ENCODE results near the gene KLK2. TPM values are rescaled to one million over a fixed set of nuclear protein-coding genes. Genes with fewer than 3 reads are reported as not detected.
A peak's percentile ranks its signal among the peaks of the same experiment; 100 is the strongest.
"Not testable (repeated sequence)": the region's sequence is repeated elsewhere in the genome, so short reads cannot be mapped to it uniquely, and the experiment has no call there.

The KLK2 gene
- total RNA-seq, 1 experiment from 2014 or later = not detected

DNA sequence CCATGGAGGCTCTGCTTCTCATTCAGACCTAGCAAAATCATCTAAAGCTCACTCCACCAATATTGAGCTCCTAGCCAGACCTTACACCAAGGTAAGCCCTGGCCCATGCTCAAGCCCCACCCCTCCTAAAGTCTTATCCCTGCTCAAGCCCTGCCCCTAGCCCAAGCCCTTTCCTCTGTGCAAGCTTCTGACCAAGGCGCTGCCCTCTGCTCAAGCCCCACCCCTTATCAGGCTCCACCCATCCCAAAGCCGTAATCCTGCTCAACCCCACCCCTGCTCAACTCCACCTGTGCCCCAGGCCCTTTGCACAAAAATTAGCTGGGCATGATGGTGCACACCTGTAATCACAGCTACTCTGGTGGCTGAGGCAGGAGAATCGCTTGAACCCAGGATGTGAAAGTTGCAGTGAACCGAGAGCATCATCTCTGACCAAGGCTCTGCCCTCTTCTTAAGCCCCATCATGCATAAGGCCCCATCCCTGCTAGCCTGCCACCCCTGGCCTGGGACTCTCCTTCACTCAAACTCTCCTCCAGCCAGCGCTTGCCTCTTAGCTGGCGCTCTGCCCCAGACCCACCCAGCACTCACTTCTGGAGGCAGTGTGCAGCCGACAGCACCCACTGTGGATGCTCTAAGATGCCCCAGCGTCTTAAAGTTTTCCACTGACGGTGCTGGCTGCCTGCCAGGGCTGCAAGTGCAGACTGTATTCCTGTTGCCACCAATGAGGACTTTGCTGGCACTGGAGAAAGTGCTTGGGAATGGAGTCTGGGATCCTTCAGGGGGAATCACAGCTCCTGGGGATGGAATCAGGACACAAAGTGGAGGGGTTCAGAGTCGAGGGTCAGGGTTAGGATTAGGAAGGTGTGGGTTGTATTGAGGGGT lies 21.5 kb downstream of the KLK2 start:
- ATAC-seq = peak; percentile 64; the same call in 1 of the 2 replicates
- CTCF ChIA-PET = interaction anchor here (0.6 kb wide), 1 partner anchor 37 kb away, joined by 4 read pairs; no protein-coding TSS in a partner anchor
- no peak overlapping the region for H3K4me2 ChIP-seq (ENCODE audit: low read length)
- TF ChIP-seq SP1 (IDR thresholded peaks at IDR 0.05; ENCODE audit: low read depth) = no peak
- no peak for TF ChIP-seq POLR2AphosphoS5 (IDR thresholded peaks at IDR 0.05; ENCODE audit: low read depth, low read length)
- TF ChIP-seq YY1 (IDR thresholded peaks at IDR 0.05; ENCODE audit: extremely low read depth, insufficient replicate concordance, low read depth, low read length) = no peak
- TF ChIP-seq, protein P1, sequence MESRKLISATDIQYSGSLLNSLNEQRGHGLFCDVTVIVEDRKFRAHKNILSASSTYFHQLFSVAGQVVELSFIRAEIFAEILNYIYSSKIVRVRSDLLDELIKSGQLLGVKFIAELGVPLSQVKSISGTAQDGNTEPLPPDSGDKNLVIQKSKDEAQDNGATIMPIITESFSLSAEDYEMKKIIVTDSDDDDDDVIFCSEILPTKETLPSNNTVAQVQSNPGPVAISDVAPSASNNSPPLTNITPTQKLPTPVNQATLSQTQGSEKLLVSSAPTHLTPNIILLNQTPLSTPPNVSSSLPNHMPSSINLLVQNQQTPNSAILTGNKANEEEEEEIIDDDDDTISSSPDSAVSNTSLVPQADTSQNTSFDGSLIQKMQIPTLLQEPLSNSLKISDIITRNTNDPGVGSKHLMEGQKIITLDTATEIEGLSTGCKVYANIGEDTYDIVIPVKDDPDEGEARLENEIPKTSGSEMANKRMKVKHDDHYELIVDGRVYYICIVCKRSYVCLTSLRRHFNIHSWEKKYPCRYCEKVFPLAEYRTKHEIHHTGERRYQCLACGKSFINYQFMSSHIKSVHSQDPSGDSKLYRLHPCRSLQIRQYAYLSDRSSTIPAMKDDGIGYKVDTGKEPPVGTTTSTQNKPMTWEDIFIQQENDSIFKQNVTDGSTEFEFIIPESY (IDR thresholded peaks at IDR 0.05; ENCODE audit: extremely low read depth, insufficient replicate concordance, low read length) = no peak
- TF ChIP-seq, protein P2, sequence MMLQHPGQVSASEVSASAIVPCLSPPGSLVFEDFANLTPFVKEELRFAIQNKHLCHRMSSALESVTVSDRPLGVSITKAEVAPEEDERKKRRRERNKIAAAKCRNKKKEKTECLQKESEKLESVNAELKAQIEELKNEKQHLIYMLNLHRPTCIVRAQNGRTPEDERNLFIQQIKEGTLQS (IDR thresholded peaks at IDR 0.05) = no peak
- no peak for TF ChIP-seq EGR1 (IDR thresholded peaks at IDR 0.05; ENCODE audit: low read depth)
- TF ChIP-seq, protein P3, sequence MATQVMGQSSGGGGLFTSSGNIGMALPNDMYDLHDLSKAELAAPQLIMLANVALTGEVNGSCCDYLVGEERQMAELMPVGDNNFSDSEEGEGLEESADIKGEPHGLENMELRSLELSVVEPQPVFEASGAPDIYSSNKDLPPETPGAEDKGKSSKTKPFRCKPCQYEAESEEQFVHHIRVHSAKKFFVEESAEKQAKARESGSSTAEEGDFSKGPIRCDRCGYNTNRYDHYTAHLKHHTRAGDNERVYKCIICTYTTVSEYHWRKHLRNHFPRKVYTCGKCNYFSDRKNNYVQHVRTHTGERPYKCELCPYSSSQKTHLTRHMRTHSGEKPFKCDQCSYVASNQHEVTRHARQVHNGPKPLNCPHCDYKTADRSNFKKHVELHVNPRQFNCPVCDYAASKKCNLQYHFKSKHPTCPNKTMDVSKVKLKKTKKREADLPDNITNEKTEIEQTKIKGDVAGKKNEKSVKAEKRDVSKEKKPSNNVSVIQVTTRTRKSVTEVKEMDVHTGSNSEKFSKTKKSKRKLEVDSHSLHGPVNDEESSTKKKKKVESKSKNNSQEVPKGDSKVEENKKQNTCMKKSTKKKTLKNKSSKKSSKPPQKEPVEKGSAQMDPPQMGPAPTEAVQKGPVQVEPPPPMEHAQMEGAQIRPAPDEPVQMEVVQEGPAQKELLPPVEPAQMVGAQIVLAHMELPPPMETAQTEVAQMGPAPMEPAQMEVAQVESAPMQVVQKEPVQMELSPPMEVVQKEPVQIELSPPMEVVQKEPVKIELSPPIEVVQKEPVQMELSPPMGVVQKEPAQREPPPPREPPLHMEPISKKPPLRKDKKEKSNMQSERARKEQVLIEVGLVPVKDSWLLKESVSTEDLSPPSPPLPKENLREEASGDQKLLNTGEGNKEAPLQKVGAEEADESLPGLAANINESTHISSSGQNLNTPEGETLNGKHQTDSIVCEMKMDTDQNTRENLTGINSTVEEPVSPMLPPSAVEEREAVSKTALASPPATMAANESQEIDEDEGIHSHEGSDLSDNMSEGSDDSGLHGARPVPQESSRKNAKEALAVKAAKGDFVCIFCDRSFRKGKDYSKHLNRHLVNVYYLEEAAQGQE (IDR thresholded peaks at IDR 0.05; ENCODE audit: low read depth) = no peak
- TF ChIP-seq ELF1 (IDR thresholded peaks at IDR 0.05; ENCODE audit: borderline replicate concordance, low read depth) = no peak
- TF ChIP-seq CEBPB (IDR thresholded peaks at IDR 0.05; ENCODE audit: low read depth) = no peak
- DNase-seq (ENCODE audit: low read depth, low spot score) = no peak
- no peaks in the 10 kb centered on the region for H3K9me3 ChIP-seq (ENCODE audit: control insufficient read depth in 1 of 2, insufficient read depth in 1 of 2, low read depth in 1 of 2, low read length in 2 of 2)
- BruUV-seq (replicated peaks) = no TSS peak
- intact Hi-C loops (cut with micrococcal nuclease) = no loop called here
- H3K79me2 ChIP-seq (ENCODE audit: insufficient read depth, low read length) = no peaks in the 10 kb centered on the region
- H4K20me1 ChIP-seq (ENCODE audit: insufficient read depth) = no peaks in the 10 kb centered on the region
- no peaks in the 10 kb centered on the region for H3K9me2 ChIP-seq (ENCODE audit: insufficient read depth)
- H3K4me3 ChIP-seq (replicated peaks in 1 of 2; ENCODE audit: low read depth in 1 of 2, low read length in 2 of 2) = no peak overlapping the region
- RAD21 ChIA-PET (ENCODE audit: low non-redundant PET in 1 of 2, low total read pairs in 2 of 2, uncharacterized antibody in 2 of 2, unreplicated experiment in 2 of 2) = no interaction called here
- H3K27ac ChIP-seq (ENCODE audit: low read depth, low read length) = no peak overlapping the region
- H3K36me3 ChIP-seq (ENCODE audit: control insufficient read depth in 1 of 2, insufficient read depth in 2 of 2, low read length in 2 of 2) = no peaks in the 10 kb centered on the region
- H3K27me3 ChIP-seq (ENCODE audit: insufficient read depth, low read length) = no peaks in the 10 kb centered on the region; the same call in 1 of the 2 replicates
- POLR2A ChIA-PET = no interaction called here
- no peak overlapping the region for H2AFZ ChIP-seq (ENCODE audit: low read depth, low read length, poor library complexity, severe bottlenecking)
- H3K9ac ChIP-seq (ENCODE audit: low read length) = no peak overlapping the region
- H3K4me1 ChIP-seq (ENCODE audit: control insufficient read depth in 1 of 2, insufficient read depth in 2 of 2, low read length in 2 of 2) = peaks cover 4 to 15% of the 10 kb centered on the region in 2 experiments; a peak in 3 of 4 replicates

DNA sequence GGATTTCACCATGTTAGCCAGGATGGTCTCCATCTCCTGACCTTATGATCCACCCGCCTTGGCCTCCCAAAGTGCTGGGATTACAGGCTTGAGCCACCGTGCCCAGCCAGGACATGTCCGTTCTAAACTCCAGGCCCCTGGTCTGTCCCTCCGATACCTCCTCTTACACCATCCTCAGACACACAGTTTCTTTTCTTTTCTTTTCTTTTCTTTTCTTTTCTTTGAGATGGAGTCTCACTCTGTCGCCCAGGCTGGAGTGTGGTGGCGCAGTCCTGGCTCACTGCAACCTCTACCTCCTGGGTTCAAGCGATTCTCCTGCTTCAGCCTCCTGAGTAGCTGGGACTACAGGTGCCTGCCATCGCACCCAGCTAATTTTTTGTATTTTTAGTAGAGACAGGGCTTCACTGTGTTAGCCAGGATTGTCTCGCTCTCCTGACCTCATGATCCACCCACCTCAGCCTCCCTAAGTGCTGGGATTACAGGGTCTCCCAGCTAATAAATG lies 22.9 kb downstream of the KLK2 start:
- H3K9me3 ChIP-seq (ENCODE audit: control insufficient read depth in 1 of 2, insufficient read depth in 1 of 2, low read depth in 1 of 2, low read length in 2 of 2); H4K20me1 ChIP-seq (ENCODE audit: insufficient read depth); H3K36me3 ChIP-seq (ENCODE audit: control insufficient read depth in 1 of 2, insufficient read depth in 2 of 2, low read length in 2 of 2); H3K9me2 ChIP-seq (ENCODE audit: insufficient read depth); RAD21 ChIA-PET (ENCODE audit: low non-redundant PET in 1 of 2, low total read pairs in 2 of 2, uncharacterized antibody in 2 of 2, unreplicated experiment in 2 of 2); H3K27me3 ChIP-seq (ENCODE audit: insufficient read depth, low read length); H2AFZ ChIP-seq (ENCODE audit: low read depth, low read length, poor library complexity, severe bottlenecking); H3K27ac ChIP-seq (ENCODE audit: low read depth, low read length); H3K9ac ChIP-seq (ENCODE audit: low read length); DNase-seq (ENCODE audit: low read depth, low spot score); H3K79me2 ChIP-seq (ENCODE audit: insufficient read depth, low read length); intact Hi-C loops (cut with micrococcal nuclease); ATAC-seq; H3K4me2 ChIP-seq (ENCODE audit: low read length); H3K4me3 ChIP-seq (replicated peaks in 1 of 2; ENCODE audit: low read depth in 1 of 2, low read length in 2 of 2): not testable (repeated sequence)
- peaks cover 4 to 15% of the 10 kb centered on the region in 2 experiments; a peak in 3 of 4 replicates for H3K4me1 ChIP-seq (ENCODE audit: control insufficient read depth in 1 of 2, insufficient read depth in 2 of 2, low read length in 2 of 2)
- POLR2A ChIA-PET = interaction anchor here (1.1 kb wide), 2 partner anchors 53 to 92 kb away, joined by 3 to 4 read pairs; no protein-coding TSS in a partner anchor
- CTCF ChIA-PET = interaction anchor here (0.7 to 1.2 kb wide), 2 partner anchors 13 to 121 kb away, joined by 3 to 5 read pairs; no protein-coding TSS in a partner anchor
- TSS peak; percentile 97 for BruUV-seq (replicated peaks)

Data from HCT116 (cell line).